GM19043 (cell line): ENCODE measurements around the gene GIPC1.
"Not testable (repeated sequence)": the region's sequence is repeated elsewhere in the genome, so short reads cannot be mapped to it uniquely, and the experiment has no call there.

Experiments used
- ATAC-seq: cut with Tn5 transposase; IDR thresholded peaks from one replicate; pipeline ENCODE4 v1.9.1; 2021; ENCODE audit warnings: low read depth; ENCODE audit not compliant: unreplicated experiment

The GIPC1 gene

GRCh38 chr19:14517840-14518505 lies 22.0 kb upstream of the GIPC1 start, which contains the start of gene DNAJB1:
Gene DNAJB1 (minus strand): TSS chr19:14518397. CDS start chr19:14518349, 48 bp downstream.
- peak; percentile 50 for ATAC-seq

- no peak for ATAC-seq
Observed at GRCh38 chr19:14517446-14517839, 21.5 kb upstream of the GIPC1 start.

GRCh38 chr19:14516746-14517438 lies 21.0 kb upstream of the GIPC1 start:
- ATAC-seq: no peak

GRCh38 chr19:14516048-14516534 lies 20.2 kb upstream of the GIPC1 start:
- no peak for ATAC-seq

- ATAC-seq: no peak
Observed at GRCh38 chr19:14515501-14516047, 19.6 kb upstream of the GIPC1 start.

GRCh38 chr19:14514215-14514863 lies 18.4 kb upstream of the GIPC1 start:
- no peak for ATAC-seq

GRCh38 chr19:14512406-14512961 lies 16.6 kb upstream of the GIPC1 start:
- ATAC-seq: no peak

GRCh38 chr19:14511229-14511593 lies 15.3 kb upstream of the GIPC1 start:
- no peak for ATAC-seq

- no peak for ATAC-seq
Observed at GRCh38 chr19:14510311-14511228, 14.6 kb upstream of the GIPC1 start.

GRCh38 chr19:14507704-14508542 lies 12.0 kb upstream of the GIPC1 start:
- ATAC-seq: no peak

- ATAC-seq: no peak
Observed at GRCh38 chr19:14505488-14506239, 9.7 kb upstream of the GIPC1 start.

GRCh38 chr19:14504575-14504974 lies 8.6 kb upstream of the GIPC1 start:
- ATAC-seq: not testable (repeated sequence)

- ATAC-seq: no peak
Observed at GRCh38 chr19:14503285-14503684, 7.4 kb upstream of the GIPC1 start.

- no peak for ATAC-seq
Observed at GRCh38 chr19:14502334-14503092, 6.6 kb upstream of the GIPC1 start.

GRCh38 chr19:14497228-14497921 lies 1.4 kb upstream of the GIPC1 start:
- ATAC-seq: no peak

GRCh38 chr19:14496834-14497227 lies 904 bp upstream of the GIPC1 start:
- no peak for ATAC-seq

GRCh38 chr19:14495672-14496028 lies 277 bp downstream of the GIPC1 start:
- no peak for ATAC-seq
